GM19043 (cell line): Measurements from ENCODE around the gene DDT.
A peak's percentile ranks its signal among the peaks of the same experiment; 100 is the strongest.
"Not testable (repeated sequence)": the region's sequence is repeated elsewhere in the genome, so short reads cannot be mapped to it uniquely, and the experiment has no call there.

Source experiments
- ATAC-seq: cut with Tn5 transposase; IDR thresholded peaks from one replicate; pipeline ENCODE4 v1.9.1; 2021; ENCODE audit warnings: low read depth; ENCODE audit not compliant: unreplicated experiment

Gene DDT

DNA sequence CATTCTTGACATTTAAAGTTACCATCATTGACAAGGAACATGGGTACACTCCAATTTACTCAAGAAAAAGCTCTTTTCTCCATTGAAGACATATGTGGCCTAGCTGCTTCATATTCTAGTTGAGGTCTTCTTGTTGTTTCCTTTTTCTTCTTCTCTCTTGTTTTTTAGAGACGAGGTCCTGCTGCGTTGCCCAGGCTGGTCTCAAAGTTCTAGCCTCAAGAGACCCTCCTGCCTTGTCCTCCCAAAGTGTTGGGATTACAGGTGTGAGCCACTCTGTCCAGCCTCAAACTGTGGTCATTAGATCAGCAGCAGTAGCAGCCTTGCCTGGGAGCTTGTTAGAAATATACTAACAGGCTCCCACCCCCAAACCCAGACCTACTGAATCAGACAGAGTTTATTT, 18.8 kb upstream of the DDT start:
- not testable (repeated sequence) for ATAC-seq

DNA sequence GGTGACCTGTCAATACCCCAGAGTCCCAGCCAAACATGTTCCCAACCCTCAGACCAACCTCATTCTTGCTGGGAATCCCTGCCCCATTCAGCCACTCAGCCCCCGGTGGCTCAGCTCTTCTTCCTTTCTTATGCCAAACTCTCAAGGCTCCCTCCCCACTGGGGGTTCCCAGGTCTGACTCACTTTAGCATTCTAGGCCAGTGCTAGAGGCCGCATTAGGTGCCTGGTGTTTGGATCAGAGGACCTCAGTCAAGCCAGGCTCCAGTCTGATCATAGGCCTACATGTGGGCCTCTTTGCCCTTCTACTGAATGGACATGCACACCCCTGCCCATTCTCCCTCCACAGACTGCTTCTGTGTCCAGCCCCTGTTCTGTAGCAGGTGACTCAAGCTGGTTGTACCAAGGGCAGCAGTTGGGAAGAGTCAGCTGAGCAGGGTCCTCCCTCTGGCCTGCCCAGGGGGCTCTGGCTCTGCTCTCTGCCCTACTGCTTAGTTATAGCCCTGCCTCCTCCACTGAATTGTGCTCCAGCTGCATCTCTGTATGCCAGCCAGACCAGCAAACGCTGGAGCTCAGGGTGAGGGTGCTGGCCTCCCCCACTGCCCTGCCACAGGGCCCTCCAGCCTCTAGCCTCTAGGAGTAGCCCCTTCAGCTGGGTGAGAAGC, 15.5 kb upstream of the DDT start:
- ATAC-seq, result not testable (repeated sequence)

- not testable (repeated sequence) for ATAC-seq
Observed at GRCh38 chr22:23986538-23987178, 12.4 kb upstream of the DDT start.

DNA sequence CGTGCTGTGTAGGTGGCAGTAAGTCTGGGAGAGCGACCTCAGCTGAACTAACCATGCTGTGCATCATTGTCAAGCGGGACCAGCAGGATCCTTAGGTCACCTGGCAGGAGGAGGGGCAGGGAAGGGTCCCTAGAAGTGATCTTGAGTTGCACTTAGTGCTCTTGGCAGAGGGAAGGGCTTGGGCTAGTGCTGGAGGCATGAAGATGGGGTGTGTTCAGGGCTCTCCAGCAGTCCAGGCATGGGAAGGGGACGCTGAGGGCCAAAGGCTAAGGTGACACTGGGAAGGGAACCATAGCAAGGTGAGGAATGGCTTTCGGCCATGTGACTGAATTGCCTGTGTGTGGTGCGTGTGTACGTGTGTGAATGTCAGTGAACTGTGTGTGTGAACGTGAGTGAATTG, 11.8 kb upstream of the DDT start:
- not testable (repeated sequence) for ATAC-seq

DNA sequence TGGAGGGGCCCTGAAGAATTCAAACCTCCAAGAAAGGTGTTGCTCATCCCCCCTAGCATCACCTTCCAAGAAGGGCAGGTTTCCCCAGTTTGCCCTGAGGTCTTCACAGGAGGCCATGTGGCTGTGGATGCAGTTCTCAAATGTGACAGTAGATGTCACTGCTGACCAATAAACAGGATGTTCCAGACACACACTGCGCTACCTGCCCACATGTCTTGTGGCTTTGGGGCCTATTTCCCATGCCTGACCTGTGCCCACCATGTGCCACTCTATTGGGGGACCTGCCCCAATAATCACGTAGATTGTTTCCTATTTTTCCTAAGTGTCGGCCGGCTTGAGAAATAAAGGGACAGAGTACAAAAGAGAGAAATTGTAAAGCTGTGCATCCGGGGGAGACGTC, 10.2 kb upstream of the DDT start:
- ATAC-seq, result no peak

GRCh38 chr22:23980567-23980966, 6.3 kb upstream of the DDT start:
- not testable (repeated sequence) for ATAC-seq

- not testable (repeated sequence) for ATAC-seq
Observed at GRCh38 chr22:23979557-23980240, 5.5 kb upstream of the DDT start, which contains the start of gene GSTT2. Gene GSTT2 (plus strand): TSS chr22:23980134.

GRCh38 chr22:23977304-23977703, 3.1 kb upstream of the DDT start:
- not testable (repeated sequence) for ATAC-seq

DNA sequence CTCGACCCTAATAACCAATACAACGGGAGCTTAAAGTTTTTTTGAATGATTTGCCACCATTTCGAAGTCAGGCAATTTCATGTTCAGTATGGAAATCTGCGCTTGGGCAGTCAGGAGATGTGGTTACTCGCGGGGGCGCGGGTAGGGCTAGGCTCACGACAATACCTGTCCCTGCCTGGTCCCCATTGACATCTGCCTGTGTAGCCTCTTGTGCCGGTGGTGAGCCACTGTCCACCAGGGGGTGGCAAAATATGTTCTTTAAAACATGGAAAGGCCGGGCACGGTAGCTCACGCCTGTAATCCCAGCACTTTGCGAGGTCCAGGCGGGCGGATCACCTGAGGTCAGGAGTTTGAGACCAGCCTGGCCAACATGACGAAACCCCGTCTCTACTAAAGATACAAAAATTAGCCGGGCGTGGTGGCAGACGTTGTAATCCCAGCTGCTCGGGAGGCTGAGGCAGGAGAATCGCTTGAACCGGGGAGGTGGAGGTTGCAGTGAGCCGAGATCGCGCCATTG, 653 bp upstream of the DDT start:
- not testable (repeated sequence) for ATAC-seq

DNA sequence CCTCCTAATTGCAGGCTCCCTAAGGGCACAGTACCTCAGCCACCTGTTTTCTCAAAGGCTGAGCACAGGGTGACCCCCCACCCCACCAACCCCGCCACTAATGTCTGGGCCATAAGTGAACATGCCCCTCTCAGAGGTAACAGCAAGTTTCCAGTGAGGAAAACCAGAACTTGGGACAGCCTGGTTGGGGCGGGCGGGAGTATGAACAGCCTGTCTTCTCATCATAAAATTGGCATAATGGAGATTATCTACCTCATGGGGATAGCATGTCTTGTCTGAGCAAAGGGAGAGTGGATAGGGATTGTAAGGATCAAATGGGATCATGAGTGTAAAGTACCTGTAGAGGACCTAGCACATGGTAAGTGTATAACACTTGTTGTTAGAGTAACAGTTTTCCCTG, 2.3 kb downstream of the DDT start:
- not testable (repeated sequence) for ATAC-seq

DNA sequence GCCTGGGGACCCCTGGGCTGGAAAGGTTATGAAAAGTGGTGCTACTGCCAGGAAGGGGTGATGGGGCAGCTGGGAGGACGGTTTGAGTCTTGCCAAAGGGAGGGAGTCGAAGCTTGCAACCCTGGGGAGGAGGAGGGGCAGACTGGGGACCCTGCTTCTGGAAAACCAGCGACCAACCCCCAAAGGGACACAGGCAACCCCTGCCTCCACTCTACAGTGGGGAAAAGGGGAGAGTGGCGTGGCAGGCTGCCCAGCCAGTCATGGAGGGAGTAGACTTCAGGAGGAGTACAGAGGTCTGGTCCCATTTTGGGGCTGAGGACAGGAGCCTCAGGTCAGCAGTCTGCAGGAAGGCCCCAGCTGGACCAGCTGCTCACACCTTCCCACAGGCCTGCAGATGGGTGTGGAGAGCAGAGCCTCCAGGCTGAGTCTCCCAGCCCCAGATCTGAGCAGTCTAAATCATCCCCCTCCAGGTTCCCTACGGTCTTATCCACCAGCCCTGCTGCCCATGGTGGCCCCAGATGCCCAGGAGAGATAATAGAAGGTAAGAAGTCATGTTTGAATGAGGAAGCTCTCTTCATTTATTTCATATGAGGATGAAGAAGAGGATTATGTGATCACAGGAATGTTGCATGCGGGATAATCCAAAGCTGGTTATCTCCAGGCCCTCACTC, 3.3 kb downstream of the DDT start:
- no peak for ATAC-seq

DNA sequence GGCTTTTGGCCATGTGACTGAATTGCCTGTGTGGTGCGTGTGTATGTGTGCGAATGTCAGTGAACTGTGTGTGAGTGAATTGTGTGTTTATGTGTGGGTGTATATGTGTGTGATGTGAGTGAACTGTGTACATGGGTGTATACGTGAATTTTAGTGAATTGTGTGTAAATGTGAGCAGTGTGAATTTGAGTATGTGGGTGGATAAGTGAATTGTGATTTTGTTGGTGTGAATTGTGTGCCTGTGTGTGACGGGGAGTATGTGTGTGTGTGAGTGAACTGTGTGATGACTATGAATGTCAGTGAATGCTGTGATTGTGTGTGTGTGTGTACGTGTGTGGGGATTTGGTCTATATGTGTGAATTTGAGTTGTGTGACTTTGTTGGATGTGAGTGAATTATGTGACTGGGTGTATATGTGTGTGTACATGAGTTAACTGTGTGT, 4.0 kb downstream of the DDT start:
- no peak for ATAC-seq

GRCh38 chr22:23969071-23969470, 5.2 kb downstream of the DDT start:
- no peak for ATAC-seq

GRCh38 chr22:23966568-23966967, 7.7 kb downstream of the DDT start, which contains the start of gene DDTL:
Gene DDTL (plus strand): TSS chr22:23966888. CDS start chr22:23966915, 27 bp downstream.
- peak; percentile 94 for ATAC-seq

DNA sequence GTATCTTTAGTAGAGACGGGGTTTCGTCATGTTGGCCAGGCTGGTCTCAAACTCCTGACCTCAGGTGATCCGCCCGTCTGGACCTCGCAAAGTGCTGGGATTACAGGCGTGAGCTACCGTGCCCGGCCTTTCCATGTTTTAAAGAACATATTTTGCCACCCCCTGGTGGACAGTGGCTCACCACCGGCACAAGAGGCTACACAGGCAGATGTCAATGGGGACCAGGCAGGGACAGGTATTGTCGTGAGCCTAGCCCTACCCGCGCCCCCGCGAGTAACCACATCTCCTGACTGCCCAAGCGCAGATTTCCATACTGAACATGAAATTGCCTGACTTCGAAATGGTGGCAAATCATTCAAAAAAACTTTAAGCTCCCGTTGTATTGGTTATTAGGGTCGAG, 8.1 kb downstream of the DDT start:
- ATAC-seq, result not testable (repeated sequence)

DNA sequence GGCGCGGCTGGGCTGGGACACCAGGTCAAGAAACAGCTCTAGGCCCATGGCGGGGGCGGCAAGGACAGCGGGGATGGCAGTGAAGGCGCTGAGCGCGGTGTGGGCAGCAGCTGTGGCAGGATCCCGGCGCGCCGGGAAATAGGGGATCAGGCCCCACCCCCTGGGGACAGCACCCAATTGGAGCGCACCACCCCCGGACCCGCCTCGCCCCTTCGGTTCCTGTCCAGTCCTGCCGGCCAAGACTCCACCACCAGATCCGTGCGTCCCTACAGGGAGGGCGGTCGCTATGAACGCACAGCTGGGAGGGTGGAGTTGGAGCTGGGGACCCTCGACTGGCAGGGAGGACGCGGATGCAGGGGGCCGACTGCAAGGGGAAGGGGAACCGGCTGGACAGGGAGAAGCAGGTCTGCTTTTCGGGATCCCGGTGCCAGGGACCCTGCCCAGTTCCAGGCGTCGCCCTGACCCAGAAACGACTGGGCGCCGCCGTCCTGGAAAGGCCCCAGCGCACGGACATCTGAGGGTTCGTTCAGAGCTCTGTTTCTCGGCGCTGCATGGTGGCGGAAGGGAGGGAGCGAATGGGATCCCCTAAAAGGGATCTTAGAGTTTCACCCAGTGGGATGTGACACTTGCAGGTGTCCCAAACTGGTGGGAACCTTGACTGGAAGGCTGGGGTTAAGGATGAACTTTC, 13.0 kb downstream of the DDT start, which contains the start of gene GSTT2B:
TSS of gene GSTT2B (minus strand) at position 112 of the 688 bp plus-strand sequence. CDS start at position 48, 64 bp downstream.
- not testable (repeated sequence) for ATAC-seq

- ATAC-seq, result not testable (repeated sequence)
Observed at GRCh38 chr22:23956301-23956900, 17.8 kb downstream of the DDT start.

DNA sequence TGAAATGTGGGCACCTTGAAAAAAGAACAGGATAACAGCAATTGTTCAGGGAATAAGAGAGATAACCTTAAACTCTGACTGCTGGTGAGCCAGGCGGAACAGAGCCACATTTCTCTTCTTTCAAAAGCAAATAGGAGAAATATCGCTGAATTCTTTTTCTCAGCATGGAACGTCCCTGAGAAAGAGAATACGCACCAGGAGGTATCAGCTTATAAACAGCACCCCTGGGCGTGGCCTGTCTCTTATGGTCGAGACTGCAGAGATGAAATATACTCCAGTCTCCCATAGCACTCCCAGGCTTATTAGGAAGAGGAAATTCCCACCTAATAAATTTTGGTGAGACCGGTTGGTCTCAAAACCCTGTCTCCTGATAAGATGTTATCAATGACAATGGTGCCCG, 18.4 kb downstream of the DDT start:
- ATAC-seq, result not testable (repeated sequence)

DNA sequence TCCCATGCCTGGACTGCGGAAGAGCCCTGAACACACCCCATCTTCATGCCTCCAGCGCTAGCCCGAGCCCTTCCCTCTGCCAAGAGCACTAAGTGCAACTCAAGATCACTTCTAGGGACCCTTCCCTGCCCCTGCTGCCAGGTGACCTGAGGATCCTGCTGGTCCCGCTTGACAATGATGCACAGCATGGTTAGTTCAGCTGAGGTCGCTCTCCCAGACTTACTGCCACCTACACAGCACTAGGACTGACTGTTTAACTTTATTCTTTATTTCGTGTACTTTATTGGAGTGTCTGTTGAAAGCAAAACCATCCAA, 19.3 kb downstream of the DDT start:
- not testable (repeated sequence) for ATAC-seq
